ENCODE measurements around the gene MRPL18. TPM values are rescaled to one million over a fixed set of nuclear protein-coding genes. Genes with fewer than 3 reads are reported as not detected.
"Not testable (repeated sequence)": the region's sequence is repeated elsewhere in the genome, so short reads cannot be mapped to it uniquely, and the experiment has no call there.

The MRPL18 gene
- polyA plus RNA-seq, 3 donors, result 28.5 to 88.2 (median 74.1) TPM

- Histone ChIP-seq H2AFZ (ENCODE audit: insufficient read depth, low read depth, low read length, poor library complexity, severe bottlenecking) (peak overlapping the region; percentile 72), H4K20me1 (ENCODE audit: insufficient read depth, low read length) (no peaks in the 10 kb centered on the region), H3K79me2 (ENCODE audit: insufficient read depth, low read length) (no peaks in the 10 kb centered on the region), H3K4me2 (replicated peaks; ENCODE audit: extremely low read depth, low read length, poor library complexity, severe bottlenecking) (no peak overlapping the region), H3K9ac (ENCODE audit: insufficient read depth, low read length, poor library complexity, severe bottlenecking) (no peak overlapping the region), H3K27me3 (ENCODE audit: control insufficient read depth in 2 of 2, insufficient read depth in 2 of 2, low read length in 2 of 2) (no peaks in the 10 kb centered on the region), H3K4me3 (replicated peaks in 1 of 3; ENCODE audit: low read depth in 2 of 3, low read length in 3 of 3) (peak overlapping the region in 1 of 3 experiments; percentile 59), H3K27ac (ENCODE audit: low read depth in 1 of 2, low read length in 2 of 2) (no peak overlapping the region), H3K9me3 (replicated peaks in 1 of 2; ENCODE audit: control insufficient read depth in 1 of 2, insufficient read depth in 1 of 2, low read length in 2 of 2) (no peaks in the 10 kb centered on the region), H3K36me3 (replicated peaks in 1 of 2; ENCODE audit: control insufficient read depth in 1 of 2, insufficient read depth in 2 of 2, low read length in 2 of 2) (no peaks in the 10 kb centered on the region), H3K4me1 (ENCODE audit: control insufficient read depth in 1 of 2, insufficient read depth in 2 of 2, low read length in 2 of 2) (peaks cover 23 to 24% of the 10 kb centered on the region in 2 donors)
- Mint-ChIP-seq H3K4me3 (no peak overlapping the region), H3K27ac (no peak overlapping the region), H3K27me3 (ENCODE audit: low read depth in 3 of 3) (peaks cover 6 to 11% (median 9%) of the 10 kb centered on the region in 3 donors), H3K4me1 (peaks cover 24% of the 10 kb centered on the region), H3K9me3 (peaks cover 0 to 5% (median 2%) of the 10 kb centered on the region in 7 donors), H3K36me3 (no peaks in the 10 kb centered on the region)
- TF ChIP-seq CTCF (IDR thresholded peaks at IDR 0.05), result no peak
- intact Hi-C loops (cut with micrococcal nuclease), result no loop called here
- 88% methylated on average over 10 of the region's 10 CpGs for whole genome bisulfite sequencing (ENCODE audit: insufficient coverage)
- DNase-seq, result no peak
Observed at GRCh38 chr6:159821726-159822125, 31.5 kb downstream of the MRPL18 start.

- 83% methylated on average over 1 of the region's 3 CpGs for WGBS (ENCODE audit: insufficient coverage)
- H3K4me3 Mint-ChIP-seq, result no peak overlapping the region
Observed at GRCh38 chr6:159823953-159824352, 33.7 kb downstream of the MRPL18 start.

GRCh38 chr6:159824690-159825089 lies 34.4 kb downstream of the MRPL18 start:
- H3K27ac Mint-ChIP-seq; H3K9me3 Mint-ChIP-seq; H3K4me2 ChIP-seq (replicated peaks; ENCODE audit: extremely low read depth, low read length, poor library complexity, severe bottlenecking); H3K27me3 Mint-ChIP-seq (ENCODE audit: low read depth in 3 of 3); H3K36me3 Mint-ChIP-seq; H3K9me3 ChIP-seq (replicated peaks in 1 of 2; ENCODE audit: control insufficient read depth in 1 of 2, insufficient read depth in 1 of 2, low read length in 2 of 2); H3K9ac ChIP-seq (ENCODE audit: insufficient read depth, low read length, poor library complexity, severe bottlenecking); H3K79me2 ChIP-seq (ENCODE audit: insufficient read depth, low read length); H3K36me3 ChIP-seq (replicated peaks in 1 of 2; ENCODE audit: control insufficient read depth in 1 of 2, insufficient read depth in 2 of 2, low read length in 2 of 2); H3K4me3 ChIP-seq (replicated peaks in 1 of 3; ENCODE audit: low read depth in 2 of 3, low read length in 3 of 3); H3K27ac ChIP-seq (ENCODE audit: low read depth in 1 of 2, low read length in 2 of 2); H3K4me3 Mint-ChIP-seq; H2AFZ ChIP-seq (ENCODE audit: insufficient read depth, low read depth, low read length, poor library complexity, severe bottlenecking); H3K27me3 ChIP-seq (ENCODE audit: control insufficient read depth in 2 of 2, insufficient read depth in 2 of 2, low read length in 2 of 2); H4K20me1 ChIP-seq (ENCODE audit: insufficient read depth, low read length); intact Hi-C loops (cut with micrococcal nuclease); DNase-seq: not testable (repeated sequence)
- H3K4me1 Mint-ChIP-seq, result peaks cover 33% of the 10 kb centered on the region
- WGBS (ENCODE audit: insufficient coverage), result 80% methylated on average over 1 of the region's 9 CpGs
- H3K4me1 ChIP-seq (ENCODE audit: control insufficient read depth in 1 of 2, insufficient read depth in 2 of 2, low read length in 2 of 2), result peaks cover 33 to 34% of the 10 kb centered on the region in 2 donors

More at GRCh38 chr6:159823953-159824352, 33.7 kb downstream of the MRPL18 start:
- no peaks in the 10 kb centered on the region for H4K20me1 ChIP-seq (ENCODE audit: insufficient read depth, low read length)
- no peaks in the 10 kb centered on the region for H3K9me3 ChIP-seq (replicated peaks in 1 of 2; ENCODE audit: control insufficient read depth in 1 of 2, insufficient read depth in 1 of 2, low read length in 2 of 2)
- TF ChIP-seq CTCF (IDR thresholded peaks at IDR 0.05), result no peak
- H3K4me1 ChIP-seq (ENCODE audit: control insufficient read depth in 1 of 2, insufficient read depth in 2 of 2, low read length in 2 of 2), result peaks cover 28 to 29% of the 10 kb centered on the region in 2 donors
- no peak overlapping the region for H3K4me3 ChIP-seq (replicated peaks in 1 of 3; ENCODE audit: low read depth in 2 of 3, low read length in 3 of 3)
- H2AFZ ChIP-seq (ENCODE audit: insufficient read depth, low read depth, low read length, poor library complexity, severe bottlenecking), result no peak overlapping the region
- H3K4me1 Mint-ChIP-seq, result peaks cover 29% of the 10 kb centered on the region
- H3K9me3 Mint-ChIP-seq, result peaks cover 0 to 7% (median 2%) of the 10 kb centered on the region in 7 donors
- no peak overlapping the region for H3K4me2 ChIP-seq (replicated peaks; ENCODE audit: extremely low read depth, low read length, poor library complexity, severe bottlenecking)
- peak overlapping the region in 2 of 7 donors; percentile 41 to 56 for H3K27ac Mint-ChIP-seq
- no peak for DNase-seq
- H3K36me3 Mint-ChIP-seq, result no peaks in the 10 kb centered on the region
- no peaks in the 10 kb centered on the region for H3K79me2 ChIP-seq (ENCODE audit: insufficient read depth, low read length)
- H3K27me3 Mint-ChIP-seq (ENCODE audit: low read depth in 3 of 3), result peaks cover 4 to 7% (median 7%) of the 10 kb centered on the region in 3 donors
- intact Hi-C loops (cut with micrococcal nuclease), result no loop called here
- no peak overlapping the region for H3K27ac ChIP-seq (ENCODE audit: low read depth in 1 of 2, low read length in 2 of 2)
- no peaks in the 10 kb centered on the region for H3K36me3 ChIP-seq (replicated peaks in 1 of 2; ENCODE audit: control insufficient read depth in 1 of 2, insufficient read depth in 2 of 2, low read length in 2 of 2)
- no peak overlapping the region for H3K9ac ChIP-seq (ENCODE audit: insufficient read depth, low read length, poor library complexity, severe bottlenecking)
- H3K27me3 ChIP-seq (ENCODE audit: control insufficient read depth in 2 of 2, insufficient read depth in 2 of 2, low read length in 2 of 2), result no peaks in the 10 kb centered on the region

Data from CD14-positive monocyte (primary cell).